ENCODE measurements around the gene A2ML1. TPM values are rescaled to one million over a fixed set of nuclear protein-coding genes. Genes with fewer than 3 reads are reported as not detected.
"Not testable (repeated sequence)": the region's sequence is repeated elsewhere in the genome, so short reads cannot be mapped to it uniquely, and the experiment has no call there.

Gene A2ML1
- total RNA-seq: 0.41 TPM

- DNase-seq (ENCODE audit: low spot score in 2 of 2) (no peak), FAIRE-seq (no peak)
These were observed at the start of gene A2ML1 for GRCh38 chr12:8822298-8822697. Gene A2ML1, plus strand, starts transcription at chr12:8822621. Its CDS starts 31 bp downstream, at chr12:8822652.

- FAIRE-seq: no peak
- no peak for DNase-seq (ENCODE audit: low spot score in 2 of 2)
These were observed 49.0 kb upstream of the A2ML1 start for GRCh38 chr12:8773461-8773860.

GRCh38 chr12:8779281-8779680 lies 43.1 kb upstream of the A2ML1 start:
- no peak for FAIRE-seq
- no peak for DNase-seq (ENCODE audit: low spot score in 2 of 2)

- FAIRE-seq (no peak), DNase-seq (ENCODE audit: low spot score in 2 of 2) (no peak)
These were observed 42.6 kb upstream of the A2ML1 start for GRCh38 chr12:8779862-8780261.

- no peak for DNase-seq (ENCODE audit: low spot score in 2 of 2)
- no peak for FAIRE-seq
These were observed 42.0 kb upstream of the A2ML1 start for GRCh38 chr12:8780389-8780788.

GRCh38 chr12:8781381-8782127 lies 40.9 kb upstream of the A2ML1 start:
- DNase-seq (ENCODE audit: low spot score in 2 of 2) (no peak), FAIRE-seq (no peak)

GRCh38 chr12:8784290-8784888 lies 38.0 kb upstream of the A2ML1 start:
- FAIRE-seq (no peak), DNase-seq (ENCODE audit: low spot score in 2 of 2) (no peak)

- DNase-seq (ENCODE audit: low spot score in 2 of 2) (no peak), FAIRE-seq (no peak)
These were observed 36.9 kb upstream of the A2ML1 start for GRCh38 chr12:8785499-8785898.

- not testable (repeated sequence) for FAIRE-seq; DNase-seq (ENCODE audit: low spot score in 2 of 2)
These were observed 35.2 kb upstream of the A2ML1 start for GRCh38 chr12:8787206-8787605.

GRCh38 chr12:8788706-8789105 lies 33.7 kb upstream of the A2ML1 start:
- not testable (repeated sequence) for DNase-seq (ENCODE audit: low spot score in 2 of 2); FAIRE-seq

- FAIRE-seq; DNase-seq (ENCODE audit: low spot score in 2 of 2): not testable (repeated sequence)
These were observed 32.9 kb upstream of the A2ML1 start for GRCh38 chr12:8789341-8790013.

GRCh38 chr12:8793226-8793625 lies 29.2 kb upstream of the A2ML1 start:
- DNase-seq (ENCODE audit: low spot score in 2 of 2); FAIRE-seq: not testable (repeated sequence)

- not testable (repeated sequence) for DNase-seq (ENCODE audit: low spot score in 2 of 2); FAIRE-seq
These were observed 27.8 kb upstream of the A2ML1 start for GRCh38 chr12:8794611-8795010.

GRCh38 chr12:8796831-8797626 lies 25.4 kb upstream of the A2ML1 start:
- DNase-seq (ENCODE audit: low spot score in 2 of 2) (no peak), FAIRE-seq (no peak)

GRCh38 chr12:8801213-8801612 lies 21.2 kb upstream of the A2ML1 start:
- DNase-seq (ENCODE audit: low spot score in 2 of 2); FAIRE-seq: not testable (repeated sequence)

- DNase-seq (ENCODE audit: low spot score in 2 of 2); FAIRE-seq: not testable (repeated sequence)
These were observed 17.6 kb upstream of the A2ML1 start for GRCh38 chr12:8804833-8805232.

- FAIRE-seq; DNase-seq (ENCODE audit: low spot score in 2 of 2): not testable (repeated sequence)
These were observed 16.9 kb upstream of the A2ML1 start for GRCh38 chr12:8805487-8805886.

GRCh38 chr12:8807084-8807483 lies 15.3 kb upstream of the A2ML1 start:
- not testable (repeated sequence) for FAIRE-seq; DNase-seq (ENCODE audit: low spot score in 2 of 2)

- not testable (repeated sequence) for DNase-seq (ENCODE audit: low spot score in 2 of 2); FAIRE-seq
These were observed 12.3 kb upstream of the A2ML1 start for GRCh38 chr12:8810112-8810511.

GRCh38 chr12:8813572-8814357 lies 8.7 kb upstream of the A2ML1 start:
- DNase-seq (ENCODE audit: low spot score in 2 of 2): no peak
- FAIRE-seq: no peak
